OCI-LY7 (cell line): ENCODE results near the gene PNPLA4.

Experiments used
- CTCF ChIP-seq: fragments of 200-600 bp; sonication (generic); conservative IDR thresholded peaks from 2 replicates; pipeline ENCODE4 v1.5.1; 2014; ENCODE audit warnings: mild to moderate bottlenecking, antibody characterized with exemption, low read length, moderate library complexity, mixed read lengths
- EZH2phosphoT487 ChIP-seq: fragments of 200-600 bp; sonication (generic); IDR thresholded peaks from 2 replicates; pipeline ENCODE4 v1.6.1; 2018; ENCODE audit warnings: low read depth, borderline replicate concordance, mild to moderate bottlenecking, mixed run types, antibody characterized with exemption, low read length, moderate library complexity, mixed read lengths

DNA sequence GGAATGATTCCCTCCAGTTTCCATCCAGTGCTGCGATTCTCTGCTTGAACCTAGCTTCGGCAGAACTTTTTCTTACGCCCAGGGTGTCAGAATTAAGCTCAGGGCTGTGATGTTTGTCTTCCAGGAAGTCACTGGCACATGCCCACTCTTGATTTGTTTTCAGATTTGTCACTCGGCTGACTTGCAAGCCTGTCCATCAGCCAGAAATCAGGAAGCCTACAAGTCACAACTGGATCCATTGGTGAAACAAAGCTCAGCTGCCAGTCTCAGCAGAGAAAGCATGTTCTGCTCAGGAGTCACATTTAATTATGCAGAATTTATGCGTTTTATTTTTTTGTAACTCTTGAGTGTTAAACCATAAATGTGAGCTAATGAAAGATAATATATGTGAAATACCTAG is 38.2 kb upstream of the PNPLA4 start:
- no peak for TF ChIP-seq EZH2phosphoT487
- no peak for TF ChIP-seq CTCF
